Measurements from ENCODE around the gene IL17F.

IL17F gene

DNA sequence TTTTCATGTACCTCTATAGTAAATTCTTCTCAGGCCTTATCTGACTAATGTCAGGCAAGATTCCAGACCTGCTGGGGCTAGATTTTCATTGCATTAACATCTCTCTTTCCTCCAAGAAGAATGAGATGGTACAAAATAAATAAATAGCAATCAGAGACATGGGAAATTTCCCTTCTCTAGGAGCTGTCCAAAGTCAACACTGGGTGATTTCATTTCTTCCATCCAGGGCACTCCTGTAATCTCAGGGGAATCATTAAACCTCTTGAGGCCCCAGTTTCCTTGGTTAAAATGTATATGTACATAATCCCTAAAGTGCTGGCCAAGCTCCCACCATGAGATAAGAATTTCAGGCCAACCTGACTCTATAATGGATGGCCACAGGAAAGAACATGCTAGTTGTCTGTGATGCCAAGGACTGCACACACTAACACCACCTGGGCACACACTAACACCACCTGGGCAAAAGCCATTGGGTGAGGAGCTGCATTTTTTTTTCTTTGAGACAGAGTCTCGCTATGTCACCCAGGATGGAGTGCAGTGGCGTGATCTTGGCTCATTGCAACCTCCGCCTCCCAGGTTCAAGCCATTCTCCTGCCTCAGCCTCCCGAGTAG is 912 bp downstream of the IL17F start:
- ChIA-PET POLR2A (interaction anchor here (1.6 to 2.6 kb wide), 2 partner anchors 36 to 41 kb away, joined by 3 to 12 read pairs; partner anchors contain the start of gene MCM3), CTCF (interaction anchor here (1.5 kb wide), 1 partner anchor 156 kb away, joined by 4 read pairs; no protein-coding TSS in a partner anchor)
- TF ChIP-seq FOXM1 (IDR thresholded peaks at IDR 0.05; ENCODE audit: borderline replicate concordance) (no peak), ELF4 (IDR thresholded peaks at IDR 0.05) (no peak), SUZ12 (IDR thresholded peaks at IDR 0.05) (no peak), NFRKB (IDR thresholded peaks at IDR 0.05) (no peak), CTBP1 (IDR thresholded peaks at IDR 0.05; ENCODE audit: borderline replicate concordance) (no peak)
- DNase-seq (ENCODE audit: extremely low spot score) = peak; percentile 39

DNA sequence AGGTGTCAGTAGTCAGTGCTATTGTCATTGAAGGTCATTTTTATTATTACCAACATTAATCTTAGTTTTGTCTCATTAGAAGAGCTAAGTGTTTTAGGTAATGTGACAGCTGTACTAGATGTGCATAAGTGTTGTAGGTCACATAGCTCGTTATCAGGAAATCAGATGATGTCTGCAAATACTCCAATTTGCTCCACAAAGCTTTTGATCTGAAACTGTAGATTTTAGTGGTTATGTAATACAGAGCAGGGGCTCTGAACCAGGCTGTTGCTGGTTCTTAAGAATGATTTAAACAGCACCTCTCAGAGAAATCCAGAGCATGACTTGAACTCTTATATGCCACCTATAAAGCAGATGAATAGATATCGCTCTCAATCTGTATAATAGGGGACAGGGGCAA is 2.5 kb downstream of the IL17F start:
- DNase-seq (ENCODE audit: extremely low spot score) = no peak
- ChIA-PET POLR2A (interaction anchor here (2.6 kb wide), 1 partner anchor 43 kb away, joined by 12 read pairs; the partner anchor contains the start of gene MCM3), CTCF (interaction anchor here (0.7 to 1.5 kb wide), 3 partner anchors 8 to 158 kb away, joined by 3 to 4 read pairs (median 4); no protein-coding TSS in a partner anchor)
- no peak for TF ChIP-seq ELF4 (IDR thresholded peaks at IDR 0.05)
- TF ChIP-seq BHLHE40 (IDR thresholded peaks at IDR 0.05; ENCODE audit: borderline replicate concordance) = no peak
- no peak for TF ChIP-seq FOXK2 (IDR thresholded peaks at IDR 0.05)
- no peak for TF ChIP-seq SUZ12 (IDR thresholded peaks at IDR 0.05)
- TF ChIP-seq CTBP1 (IDR thresholded peaks at IDR 0.05; ENCODE audit: borderline replicate concordance) = no peak
- TF ChIP-seq ZNF384 (IDR thresholded peaks at IDR 0.05) = no peak
- TF ChIP-seq, protein P1, sequence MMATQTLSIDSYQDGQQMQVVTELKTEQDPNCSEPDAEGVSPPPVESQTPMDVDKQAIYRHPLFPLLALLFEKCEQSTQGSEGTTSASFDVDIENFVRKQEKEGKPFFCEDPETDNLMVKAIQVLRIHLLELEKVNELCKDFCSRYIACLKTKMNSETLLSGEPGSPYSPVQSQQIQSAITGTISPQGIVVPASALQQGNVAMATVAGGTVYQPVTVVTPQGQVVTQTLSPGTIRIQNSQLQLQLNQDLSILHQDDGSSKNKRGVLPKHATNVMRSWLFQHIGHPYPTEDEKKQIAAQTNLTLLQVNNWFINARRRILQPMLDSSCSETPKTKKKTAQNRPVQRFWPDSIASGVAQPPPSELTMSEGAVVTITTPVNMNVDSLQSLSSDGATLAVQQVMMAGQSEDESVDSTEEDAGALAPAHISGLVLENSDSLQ (IDR thresholded peaks at IDR 0.05) = no peak

DNA sequence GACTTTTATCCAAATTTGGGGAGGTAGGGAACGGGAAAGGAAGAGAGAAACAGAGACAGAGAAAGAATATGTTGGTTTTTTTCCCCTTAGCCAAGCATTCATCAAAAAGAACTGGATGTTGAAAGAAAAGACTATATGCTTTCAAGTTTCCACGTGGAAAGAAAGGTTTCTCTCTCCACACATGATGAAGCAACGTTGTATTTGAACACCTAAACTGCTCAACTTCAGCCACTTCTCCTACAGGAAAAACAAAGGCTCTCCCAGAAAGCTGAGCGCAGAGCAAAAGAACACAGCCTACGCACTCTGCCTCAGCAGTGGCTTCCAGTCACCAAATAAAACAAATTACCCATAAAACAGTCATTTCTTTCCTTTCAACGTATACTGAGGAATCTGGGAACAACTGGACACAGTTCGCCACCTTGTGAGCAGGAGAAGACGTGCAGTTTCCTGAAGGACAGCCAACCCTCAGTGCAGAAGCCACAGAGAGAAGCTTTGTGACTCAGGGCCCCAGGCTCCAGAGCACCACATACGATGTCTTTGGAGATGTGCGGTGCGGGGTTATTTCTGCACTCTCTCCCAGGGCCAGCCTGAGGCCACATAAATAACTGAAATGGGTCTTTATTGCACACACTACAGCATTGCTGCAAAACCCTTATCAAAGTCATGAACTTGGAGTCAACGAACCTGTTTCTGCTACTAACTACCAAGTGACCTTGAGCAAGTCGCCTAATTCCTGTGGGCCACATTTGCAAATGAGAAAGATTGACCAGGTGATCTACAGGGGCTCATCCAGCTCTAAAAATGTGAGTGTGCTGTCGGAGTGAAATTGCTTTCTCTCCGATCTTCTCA is 10.1 kb downstream of the IL17F start:
- TF ChIP-seq FOXK2 (IDR thresholded peaks at IDR 0.05) = no peak
- TF ChIP-seq, protein P1 (IDR thresholded peaks at IDR 0.05) = peak; percentile 91
- peak; percentile 83 for DNase-seq (ENCODE audit: extremely low spot score)

DNA sequence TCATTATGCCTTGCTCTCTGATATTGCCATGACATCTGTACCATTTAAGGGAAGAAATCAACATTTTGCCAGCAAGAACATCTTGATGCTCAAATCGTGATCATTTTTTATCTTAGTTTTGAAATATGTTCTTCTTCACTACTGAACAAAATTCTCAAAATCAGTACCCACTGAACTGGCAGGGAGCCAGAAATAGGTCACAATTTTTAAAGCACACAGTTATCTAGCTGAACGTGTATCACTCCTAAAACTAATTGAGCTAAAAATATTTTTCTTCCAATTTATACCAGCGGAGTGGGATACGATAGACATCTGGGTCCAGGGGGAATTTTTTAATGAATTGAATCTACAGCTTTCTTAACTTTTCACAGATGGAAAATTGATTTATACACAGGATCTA is 11.3 kb downstream of the IL17F start:
- TF ChIP-seq BHLHE40 (IDR thresholded peaks at IDR 0.05; ENCODE audit: borderline replicate concordance) (no peak), FOXK2 (IDR thresholded peaks at IDR 0.05) (no peak), ZNF384 (IDR thresholded peaks at IDR 0.05) (no peak), NFRKB (IDR thresholded peaks at IDR 0.05) (no peak), LEF1 (IDR thresholded peaks at IDR 0.05; ENCODE audit: borderline replicate concordance) (no peak), TARDBP (IDR thresholded peaks at IDR 0.05) (no peak), SP1 (IDR thresholded peaks at IDR 0.05) (no peak), HDGF (IDR thresholded peaks at IDR 0.05; ENCODE audit: borderline replicate concordance) (no peak), FOXM1 (IDR thresholded peaks at IDR 0.05; ENCODE audit: borderline replicate concordance) (no peak), SUZ12 (IDR thresholded peaks at IDR 0.05) (no peak), FOXA1 (IDR thresholded peaks at IDR 0.05) (no peak), ARNT (IDR thresholded peaks at IDR 0.05) (no peak), CTBP1 (IDR thresholded peaks at IDR 0.05; ENCODE audit: borderline replicate concordance) (no peak), ELF4 (IDR thresholded peaks at IDR 0.05) (no peak), L3MBTL2 (conservative IDR thresholded peaks at IDR 0.05) (no peak)
- TF ChIP-seq, protein P1 (IDR thresholded peaks at IDR 0.05) = no peak
- POLR2A ChIA-PET = interaction anchor here (1.1 kb wide), 1 partner anchor 69 kb away, joined by 3 read pairs; no protein-coding TSS in a partner anchor
- CTCF ChIA-PET = no interaction called here
- DNase-seq (ENCODE audit: extremely low spot score) = no peak

More for the DNA sequence above, 10.1 kb downstream of the IL17F start:
- POLR2A ChIA-PET = interaction anchor here (0.5 to 1.2 kb wide), 7 partner anchors 16 to 956 kb away, joined by 3 to 5 read pairs (median 3); partner anchors contain the start of genes EFHC1 and MCM3
- CTCF ChIA-PET = interaction anchor here (0.5 to 2.5 kb wide), 11 partner anchors 8 to 1394 kb away, joined by 3 to 25 read pairs (median 3); no protein-coding TSS in a partner anchor

DNA sequence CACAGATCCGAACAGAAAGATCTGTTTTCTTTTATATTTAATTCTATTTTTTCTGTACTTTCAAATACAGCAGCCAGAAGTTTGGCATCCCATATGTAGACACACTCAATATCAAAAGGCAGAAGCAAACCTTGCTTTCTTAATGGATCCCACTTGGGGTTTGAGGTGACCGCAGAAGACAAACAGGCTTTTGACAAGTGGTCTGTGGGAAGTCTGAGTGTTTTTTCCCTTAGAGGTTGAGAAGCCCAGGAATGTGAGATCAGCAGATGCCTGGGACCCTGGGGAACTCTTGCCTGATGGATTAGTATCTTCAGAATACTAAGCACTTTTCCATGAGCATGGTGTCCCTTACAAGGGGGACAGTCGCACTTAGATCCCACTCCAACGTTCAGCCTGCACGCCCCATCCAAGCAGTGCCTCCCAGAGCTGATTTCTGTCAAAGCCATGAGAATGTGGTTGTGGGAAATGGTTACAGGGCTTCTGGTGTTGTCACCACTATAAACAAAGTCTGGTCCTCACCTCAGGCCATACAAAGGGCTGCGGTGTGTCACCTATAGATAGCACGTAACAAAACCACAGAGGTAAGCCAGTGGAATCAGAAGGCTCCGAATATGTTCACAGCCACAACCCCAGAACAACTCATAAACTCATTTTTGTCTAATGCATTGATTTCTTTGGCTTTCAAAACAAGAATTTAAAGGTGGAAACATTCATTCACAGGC is 12.7 kb downstream of the IL17F start:
- DNase-seq (ENCODE audit: extremely low spot score) = no peak
- TF ChIP-seq L3MBTL2 (conservative IDR thresholded peaks at IDR 0.05) (no peak), BHLHE40 (IDR thresholded peaks at IDR 0.05; ENCODE audit: borderline replicate concordance) (no peak), SP1 (IDR thresholded peaks at IDR 0.05) (no peak), FOXA1 (IDR thresholded peaks at IDR 0.05) (no peak), ZNF384 (IDR thresholded peaks at IDR 0.05) (no peak), ARNT (IDR thresholded peaks at IDR 0.05) (no peak), FOXM1 (IDR thresholded peaks at IDR 0.05; ENCODE audit: borderline replicate concordance) (no peak), TARDBP (IDR thresholded peaks at IDR 0.05) (no peak), HDGF (IDR thresholded peaks at IDR 0.05; ENCODE audit: borderline replicate concordance) (no peak)
- POLR2A ChIA-PET = no interaction called here
- CTCF ChIA-PET = no interaction called here

DNA sequence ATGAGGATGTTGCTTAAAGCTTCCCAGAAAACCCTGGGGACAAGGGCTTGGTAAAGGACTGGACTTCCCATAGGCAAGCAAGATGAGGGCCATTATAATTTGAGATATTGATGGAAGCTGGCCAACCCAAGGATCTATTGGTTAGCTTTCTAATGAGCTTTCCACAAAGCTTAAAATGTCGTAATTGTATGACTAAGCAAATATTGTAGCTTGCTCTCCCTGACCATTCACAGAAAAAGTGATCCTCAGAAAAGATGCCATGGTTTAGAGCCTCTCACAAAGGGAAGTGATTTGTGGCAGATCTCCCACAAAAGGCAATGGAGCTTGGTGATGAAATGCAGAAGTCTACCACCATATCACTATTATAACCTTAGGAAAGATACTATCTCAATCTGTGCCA is 13.6 kb downstream of the IL17F start:
- ChIA-PET POLR2A (no interaction called here), CTCF (no interaction called here)
- TF ChIP-seq HDGF (IDR thresholded peaks at IDR 0.05; ENCODE audit: borderline replicate concordance) = no peak
- no peak for TF ChIP-seq NFRKB (IDR thresholded peaks at IDR 0.05)
- TF ChIP-seq, protein P1 (IDR thresholded peaks at IDR 0.05) = no peak
- no peak for TF ChIP-seq CTBP1 (IDR thresholded peaks at IDR 0.05; ENCODE audit: borderline replicate concordance)
- TF ChIP-seq FOXM1 (IDR thresholded peaks at IDR 0.05; ENCODE audit: borderline replicate concordance) = no peak
- no peak for TF ChIP-seq FOXA1 (IDR thresholded peaks at IDR 0.05)
- no peak for DNase-seq (ENCODE audit: extremely low spot score)

Measured in HEK293T (cell line).